ENCODE measurements around the gene UGT1A9. TPM values are rescaled to one million over a fixed set of nuclear protein-coding genes. Genes with fewer than 3 reads are reported as not detected.

Gene UGT1A9
- total and polyA plus RNA-seq, 8 donors: 0.73 to 7.0 (median 3.9) TPM; not detected in 5

- Histone ChIP-seq H3K36me3 (no peaks in the 10 kb centered on the region), H3K27ac (no peak overlapping the region), H3K4me1 (no peaks in the 10 kb centered on the region), H3K9me3 (no peaks in the 10 kb centered on the region), H3K27me3 (no peaks in the 10 kb centered on the region), H3K4me3 (no peak overlapping the region)
- intact Hi-C loops (cut with DNase I; ENCODE audit: low total_unique reads): no loop called here
- TF ChIP-seq EP300 (IDR thresholded peaks at IDR 0.05) (no peak), POLR2A (IDR thresholded peaks at IDR 0.05) (no peak), POLR2AphosphoS5 (IDR thresholded peaks at IDR 0.05) (no peak)
- TF ChIP-seq, protein P1, sequence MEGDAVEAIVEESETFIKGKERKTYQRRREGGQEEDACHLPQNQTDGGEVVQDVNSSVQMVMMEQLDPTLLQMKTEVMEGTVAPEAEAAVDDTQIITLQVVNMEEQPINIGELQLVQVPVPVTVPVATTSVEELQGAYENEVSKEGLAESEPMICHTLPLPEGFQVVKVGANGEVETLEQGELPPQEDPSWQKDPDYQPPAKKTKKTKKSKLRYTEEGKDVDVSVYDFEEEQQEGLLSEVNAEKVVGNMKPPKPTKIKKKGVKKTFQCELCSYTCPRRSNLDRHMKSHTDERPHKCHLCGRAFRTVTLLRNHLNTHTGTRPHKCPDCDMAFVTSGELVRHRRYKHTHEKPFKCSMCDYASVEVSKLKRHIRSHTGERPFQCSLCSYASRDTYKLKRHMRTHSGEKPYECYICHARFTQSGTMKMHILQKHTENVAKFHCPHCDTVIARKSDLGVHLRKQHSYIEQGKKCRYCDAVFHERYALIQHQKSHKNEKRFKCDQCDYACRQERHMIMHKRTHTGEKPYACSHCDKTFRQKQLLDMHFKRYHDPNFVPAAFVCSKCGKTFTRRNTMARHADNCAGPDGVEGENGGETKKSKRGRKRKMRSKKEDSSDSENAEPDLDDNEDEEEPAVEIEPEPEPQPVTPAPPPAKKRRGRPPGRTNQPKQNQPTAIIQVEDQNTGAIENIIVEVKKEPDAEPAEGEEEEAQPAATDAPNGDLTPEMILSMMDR (IDR thresholded peaks at IDR 0.05): no peak
- WGBS, 5 donors: 77 to 88% (median 85%) methylated on average over 18 of the region's 18 CpGs
- peak in 1 of 2 donors; percentile 24 for DNase-seq
These were observed 119.6 kb downstream of the UGT1A9 start for GRCh38 chr2:233791151-233791882.

DNA sequence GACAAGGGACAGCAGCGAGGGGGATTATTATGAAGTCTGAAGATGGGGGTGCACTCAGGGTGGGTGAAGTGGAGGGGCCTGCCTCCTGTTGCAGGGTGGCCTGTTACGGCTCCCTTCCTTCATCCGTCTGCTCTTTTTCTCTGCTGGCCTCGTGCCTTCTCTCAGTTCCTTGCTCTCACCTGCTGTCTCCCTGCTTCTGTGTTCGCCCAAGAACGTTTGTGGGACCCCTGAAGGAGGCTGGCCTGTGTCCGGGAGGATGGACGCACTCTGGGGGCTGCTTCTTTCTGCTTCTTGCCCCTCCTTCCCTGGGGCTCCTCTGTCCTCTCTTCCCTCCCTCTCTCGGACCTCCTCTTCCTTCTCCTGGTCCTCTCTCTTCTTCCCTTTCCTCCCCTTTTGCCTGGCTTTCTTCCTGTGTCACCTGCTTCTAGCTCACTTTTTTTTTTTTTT lies 120.2 kb downstream of the UGT1A9 start:
- H3K4me1 ChIP-seq: no peaks in the 10 kb centered on the region
- no peaks in the 10 kb centered on the region for H3K27me3 ChIP-seq
- TF ChIP-seq POLR2A (IDR thresholded peaks at IDR 0.05): no peak
- TF ChIP-seq, protein P1 (IDR thresholded peaks at IDR 0.05): no peak
- TF ChIP-seq POLR2AphosphoS5 (IDR thresholded peaks at IDR 0.05): no peak
- TF ChIP-seq EP300 (IDR thresholded peaks at IDR 0.05): no peak
- no peaks in the 10 kb centered on the region for H3K9me3 ChIP-seq
- 76 to 82% (median 81%) methylated on average over 8 to 9 of the region's 9 CpGs for WGBS, 5 donors
- DNase-seq: peak in 1 of 2 donors; percentile 8
- H3K4me3 ChIP-seq: no peak overlapping the region
- intact Hi-C loops (cut with DNase I; ENCODE audit: low total_unique reads): no loop called here
- H3K36me3 ChIP-seq: no peaks in the 10 kb centered on the region
- H3K27ac ChIP-seq: no peak overlapping the region

DNA sequence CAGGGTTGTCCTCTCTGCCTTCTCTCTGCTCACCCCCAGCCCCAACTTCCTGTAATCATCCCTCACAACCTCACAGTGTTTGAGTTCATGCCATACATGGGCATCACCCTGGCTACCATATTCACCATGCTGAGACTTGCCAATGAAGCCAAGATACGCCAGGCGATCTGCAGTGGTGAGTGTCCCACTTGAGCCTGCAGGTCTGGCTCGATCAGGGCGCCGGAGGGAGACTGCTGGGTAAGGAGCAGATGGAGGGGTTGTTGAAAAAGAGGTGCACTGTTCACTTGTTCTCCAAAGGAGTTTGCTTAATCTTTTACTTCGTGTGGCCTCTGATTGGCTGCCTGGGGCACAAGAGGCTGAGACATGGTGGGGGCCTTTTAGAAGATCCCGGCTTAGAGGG lies 121.0 kb downstream of the UGT1A9 start:
- Histone ChIP-seq H3K36me3 (no peaks in the 10 kb centered on the region), H3K27me3 (no peaks in the 10 kb centered on the region), H3K4me3 (no peak overlapping the region), H3K27ac (no peak overlapping the region), H3K4me1 (no peaks in the 10 kb centered on the region), H3K9me3 (no peaks in the 10 kb centered on the region)
- DNase-seq: peak in 1 of 2 donors; percentile 8
- TF ChIP-seq POLR2A (IDR thresholded peaks at IDR 0.05) (no peak), EP300 (IDR thresholded peaks at IDR 0.05) (no peak), POLR2AphosphoS5 (IDR thresholded peaks at IDR 0.05) (no peak)
- TF ChIP-seq, protein P1 (IDR thresholded peaks at IDR 0.05): no peak
- intact Hi-C loops (cut with DNase I; ENCODE audit: low total_unique reads): no loop called here
- WGBS, 5 donors: 86 to 95% (median 93%) methylated on average over 6 to 7 of the region's 7 CpGs

DNA sequence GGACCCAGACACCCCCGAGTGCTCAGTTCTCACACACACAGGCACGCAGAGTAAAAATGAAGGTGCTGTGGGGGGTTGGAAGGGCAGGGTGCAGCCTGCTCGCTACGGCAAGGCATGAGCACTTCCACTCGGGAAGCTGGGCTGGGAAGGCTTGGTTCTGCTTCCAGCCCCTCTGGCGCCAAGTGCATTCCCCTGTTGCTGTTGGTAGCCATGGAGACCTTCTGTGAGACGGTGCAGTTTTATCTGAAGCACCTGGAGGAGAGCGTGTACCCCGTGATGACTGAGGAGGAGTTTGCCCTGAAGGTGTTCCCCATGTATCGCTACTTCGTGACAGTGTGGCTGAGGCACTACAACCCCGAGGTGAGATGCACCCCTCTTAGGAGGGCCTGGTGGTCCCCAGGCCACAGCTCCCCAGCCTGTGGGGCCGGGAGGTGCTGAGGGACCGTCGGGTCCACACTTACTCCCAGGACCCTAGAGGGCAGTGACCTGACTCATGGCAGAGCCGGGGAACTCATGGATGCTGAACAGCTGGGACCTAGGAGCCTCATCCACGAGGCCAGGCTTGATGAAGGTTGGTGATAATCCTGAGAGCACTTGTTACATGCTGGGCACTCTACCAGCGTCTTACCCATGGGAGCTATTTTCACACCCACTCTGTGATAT lies 121.9 kb downstream of the UGT1A9 start:
- 65 to 80% (median 71%) methylated on average over 10 to 18 of the region's 18 CpGs for WGBS, 5 donors
- H3K27me3 ChIP-seq: no peaks in the 10 kb centered on the region
- H3K4me3 ChIP-seq: no peak overlapping the region
- intact Hi-C loops (cut with DNase I; ENCODE audit: low total_unique reads): no loop called here
- no peaks in the 10 kb centered on the region for H3K9me3 ChIP-seq
- TF ChIP-seq POLR2AphosphoS5 (IDR thresholded peaks at IDR 0.05) (no peak), EP300 (IDR thresholded peaks at IDR 0.05) (no peak), POLR2A (IDR thresholded peaks at IDR 0.05) (no peak)
- TF ChIP-seq, protein P1 (IDR thresholded peaks at IDR 0.05): no peak
- peak in 1 of 2 donors; percentile 20 for DNase-seq
- H3K27ac ChIP-seq: no peak overlapping the region
- H3K36me3 ChIP-seq: no peaks in the 10 kb centered on the region
- no peaks in the 10 kb centered on the region for H3K4me1 ChIP-seq

All from stomach (tissue), 9 donors.